NCI-H187 (cell line): ENCODE data around the gene DAGLA.
A peak's percentile ranks its signal among the peaks of the same experiment; 100 is the strongest.

ENCODE experiments used
- DNase-seq, 2 experiments: peaks; one replicate each; lab custom pipeline; 2025; lab: John Stamatoyannopoulos, UW

DAGLA gene

DNA sequence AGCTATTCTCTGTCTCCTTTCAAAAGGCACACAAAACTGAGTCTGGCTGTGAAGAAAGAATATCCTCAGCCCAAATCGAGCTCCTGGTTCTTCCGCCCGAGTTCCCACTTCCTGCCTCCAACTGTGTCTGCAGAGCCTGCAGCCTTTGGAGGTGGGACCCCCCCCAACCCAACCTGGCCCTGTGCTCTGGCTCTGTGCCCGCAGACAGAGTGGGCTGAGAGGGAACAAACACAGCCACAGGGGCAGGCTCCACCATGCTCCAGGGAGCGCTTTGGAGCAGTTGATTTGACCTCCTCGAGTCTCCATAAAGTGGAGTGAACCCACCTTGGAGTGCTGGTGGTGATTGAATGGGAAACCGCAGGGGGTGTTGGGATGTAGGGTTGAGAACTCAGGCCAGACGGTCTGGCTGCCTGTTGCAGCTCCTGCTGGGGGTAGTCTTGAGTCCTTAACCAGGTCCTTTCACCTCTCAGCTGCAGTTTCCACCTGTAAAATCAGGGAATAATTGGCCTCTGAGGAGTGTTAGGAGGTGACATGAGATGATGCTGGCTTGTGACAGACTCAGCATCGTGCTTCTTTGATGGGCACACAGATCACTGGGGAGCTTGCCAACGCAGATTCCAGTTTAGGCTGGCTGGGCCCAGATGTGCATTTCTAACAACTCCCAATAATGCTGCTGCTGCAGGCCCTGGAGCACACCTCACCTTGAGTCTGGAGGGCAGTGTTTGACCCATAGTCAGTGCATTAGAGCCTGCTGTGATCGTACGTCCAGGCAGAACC, 11.4 kb downstream of the DAGLA start:
- peak; percentile 36 to 69 for DNase-seq

DNA sequence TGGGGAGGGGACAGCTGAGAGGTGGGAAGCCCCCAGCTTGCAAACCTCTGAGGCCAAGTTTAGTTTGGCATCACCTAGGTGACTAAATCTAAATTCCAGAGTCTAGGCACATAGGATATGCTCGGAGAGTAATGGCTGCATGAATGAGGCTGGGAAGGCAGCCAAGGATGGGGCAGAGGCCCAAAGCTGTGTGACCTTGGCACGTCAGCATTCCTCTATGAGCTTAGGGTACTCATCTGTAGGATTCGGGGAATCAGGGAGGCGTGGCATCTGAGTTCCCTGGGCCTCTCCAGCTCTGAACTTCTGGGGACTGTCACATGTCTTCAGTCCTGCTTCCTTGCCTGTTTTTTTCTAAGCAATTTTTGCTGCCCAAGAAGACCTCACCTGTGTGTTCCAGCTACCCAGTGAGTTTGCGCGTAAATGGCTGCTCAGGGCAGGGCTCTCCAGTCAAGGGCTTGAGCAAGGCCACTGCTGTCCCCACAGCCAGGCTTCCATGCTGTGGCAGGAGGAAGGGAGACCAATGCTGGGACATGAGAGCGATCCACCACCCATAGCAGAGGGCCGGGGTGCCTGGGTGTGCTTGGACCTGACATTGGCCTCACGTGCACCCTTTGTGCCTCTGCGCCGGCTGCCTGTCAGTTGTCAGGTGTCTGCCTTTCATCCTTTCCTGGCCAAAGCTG, 13.9 kb downstream of the DAGLA start:
- no peak for DNase-seq

DNA sequence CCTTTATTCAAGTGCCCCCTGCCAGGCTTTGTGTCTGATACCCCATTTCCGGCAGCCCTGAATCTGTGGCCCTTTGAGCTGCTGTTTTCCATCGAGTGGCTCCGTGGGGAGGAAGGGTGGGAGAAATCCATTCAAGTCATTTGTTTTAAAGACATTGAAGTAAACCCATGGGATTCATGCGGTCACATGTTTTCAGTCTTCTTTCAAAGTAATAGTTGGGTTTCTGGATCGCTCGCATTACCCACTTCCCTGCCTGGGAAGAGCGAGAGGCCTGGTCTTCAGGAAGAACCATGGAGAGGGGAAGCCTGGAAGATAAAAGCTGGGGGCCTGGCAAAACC, 14.4 kb downstream of the DAGLA start:
- peak in 1 of 2 experiments; percentile 51 for DNase-seq

DNA sequence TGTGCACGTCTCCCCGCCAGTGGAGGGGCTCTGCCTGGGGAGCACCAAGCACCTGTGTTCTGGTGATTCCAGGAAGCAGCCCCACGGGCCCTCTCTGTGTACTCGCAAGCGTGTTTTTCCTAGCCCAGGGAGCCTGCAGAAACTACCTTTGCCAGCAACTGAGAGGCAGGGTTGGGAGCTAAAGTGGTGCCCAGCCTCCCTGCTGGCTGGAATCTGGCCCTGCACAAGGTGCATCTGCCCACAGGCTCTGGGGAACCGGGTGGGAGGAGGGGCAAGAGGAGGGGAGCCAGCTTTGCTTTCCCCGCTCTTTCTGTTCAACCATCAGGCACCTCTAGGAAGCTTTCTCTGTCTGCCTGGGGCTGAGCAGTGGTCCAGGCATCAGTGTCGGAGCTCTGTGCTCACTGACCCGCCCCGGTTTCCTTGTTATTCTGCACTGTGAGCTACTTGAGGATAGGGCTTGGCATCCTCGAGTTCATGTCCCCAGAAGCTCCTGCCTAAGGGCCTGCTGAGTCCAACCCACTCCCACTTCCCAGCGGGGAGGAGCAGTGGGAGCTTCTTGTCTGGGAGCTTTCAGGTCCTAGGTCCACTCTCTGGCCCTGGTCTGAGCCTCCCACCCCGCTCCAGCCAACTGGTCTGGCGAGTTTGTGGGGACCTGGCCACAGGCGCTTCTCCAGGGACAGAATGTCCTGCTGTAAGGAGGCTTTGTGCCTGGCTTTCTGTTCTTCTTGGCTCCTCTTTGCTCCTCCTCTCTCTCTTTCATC, 14.9 kb downstream of the DAGLA start:
- no peak for DNase-seq

DNA sequence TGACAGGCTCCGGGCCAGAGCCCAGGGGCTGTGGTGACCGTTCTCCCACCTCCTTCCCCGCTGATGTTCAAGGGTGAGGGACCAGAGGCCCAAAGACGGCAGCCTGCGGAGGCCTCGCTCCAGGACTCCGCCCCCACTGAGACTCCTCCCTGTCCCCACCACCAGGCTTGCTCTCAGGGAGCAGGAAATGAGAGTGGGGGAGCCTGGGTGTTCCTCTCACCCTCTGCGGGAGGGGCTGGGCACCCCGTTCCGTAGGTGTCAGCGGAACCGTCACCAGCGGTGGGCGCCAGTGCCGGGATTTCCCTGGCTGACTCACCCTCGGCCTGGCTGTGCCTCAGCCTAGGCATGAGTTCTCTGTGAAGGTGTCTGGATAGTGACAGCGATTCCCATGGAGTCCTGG, 15.7 kb downstream of the DAGLA start:
- DNase-seq: no peak

DNA sequence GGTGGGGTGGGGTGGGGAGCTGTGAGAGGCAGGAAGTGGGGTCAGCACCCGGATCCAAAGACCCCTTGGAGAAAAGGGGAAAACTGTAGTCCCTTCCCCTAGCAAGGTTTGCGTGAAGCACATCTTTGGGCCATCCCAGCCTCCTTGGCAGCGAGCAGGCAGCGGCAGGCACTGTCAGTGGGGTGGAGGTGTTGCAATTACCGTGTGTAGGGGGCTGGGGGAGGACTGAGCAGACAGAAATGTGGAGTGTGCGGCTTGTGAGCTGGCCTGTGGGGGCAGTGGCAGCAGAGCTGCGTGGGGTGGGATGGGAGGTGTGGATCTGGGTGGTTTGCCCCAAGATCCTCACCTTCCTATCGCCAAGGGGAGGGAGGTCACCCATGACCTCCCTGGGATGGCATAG, 16.4 kb downstream of the DAGLA start:
- no peak for DNase-seq

DNA sequence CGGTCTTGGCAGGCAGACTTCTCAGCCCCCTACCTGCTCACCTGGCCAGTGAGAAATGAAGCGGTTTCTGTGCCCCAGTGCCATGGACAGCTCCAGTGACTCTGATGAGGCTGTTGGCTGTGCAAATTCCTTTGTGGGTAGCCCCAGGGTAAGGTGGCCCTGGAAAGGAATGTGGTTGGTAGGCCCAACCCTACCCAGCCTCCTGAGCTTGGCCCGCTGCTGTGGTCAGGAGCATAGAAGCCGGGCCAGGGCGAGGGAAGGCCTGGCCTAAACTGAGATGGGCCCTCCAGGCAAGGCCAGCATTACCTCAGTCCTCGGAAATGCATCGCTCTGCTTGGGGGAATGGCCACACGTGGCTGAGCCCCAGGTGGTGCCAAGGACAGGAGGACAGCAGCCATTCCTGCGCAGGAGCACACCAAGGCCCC, 16.9 kb downstream of the DAGLA start:
- DNase-seq: no peak

DNA sequence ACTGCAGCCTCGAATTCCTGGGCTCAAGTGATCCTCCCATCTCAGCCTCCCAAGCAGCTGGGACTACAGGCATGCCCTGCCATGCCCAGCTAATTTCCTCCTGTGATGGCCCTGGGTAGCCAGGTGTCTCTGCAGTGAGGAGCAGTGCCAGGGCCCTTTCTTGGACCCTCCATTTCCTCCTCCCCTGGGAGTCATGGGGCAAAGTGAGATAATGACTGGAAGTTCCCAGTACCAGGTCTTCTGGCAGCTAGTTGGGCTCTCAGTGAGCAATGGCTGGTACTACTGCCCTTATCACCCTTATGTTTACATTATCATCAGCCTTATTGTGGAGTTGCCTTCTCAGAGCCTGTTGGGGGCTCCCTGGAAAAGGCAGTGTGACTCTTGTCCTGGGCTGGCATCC, 17.6 kb downstream of the DAGLA start:
- DNase-seq: no peak

DNA sequence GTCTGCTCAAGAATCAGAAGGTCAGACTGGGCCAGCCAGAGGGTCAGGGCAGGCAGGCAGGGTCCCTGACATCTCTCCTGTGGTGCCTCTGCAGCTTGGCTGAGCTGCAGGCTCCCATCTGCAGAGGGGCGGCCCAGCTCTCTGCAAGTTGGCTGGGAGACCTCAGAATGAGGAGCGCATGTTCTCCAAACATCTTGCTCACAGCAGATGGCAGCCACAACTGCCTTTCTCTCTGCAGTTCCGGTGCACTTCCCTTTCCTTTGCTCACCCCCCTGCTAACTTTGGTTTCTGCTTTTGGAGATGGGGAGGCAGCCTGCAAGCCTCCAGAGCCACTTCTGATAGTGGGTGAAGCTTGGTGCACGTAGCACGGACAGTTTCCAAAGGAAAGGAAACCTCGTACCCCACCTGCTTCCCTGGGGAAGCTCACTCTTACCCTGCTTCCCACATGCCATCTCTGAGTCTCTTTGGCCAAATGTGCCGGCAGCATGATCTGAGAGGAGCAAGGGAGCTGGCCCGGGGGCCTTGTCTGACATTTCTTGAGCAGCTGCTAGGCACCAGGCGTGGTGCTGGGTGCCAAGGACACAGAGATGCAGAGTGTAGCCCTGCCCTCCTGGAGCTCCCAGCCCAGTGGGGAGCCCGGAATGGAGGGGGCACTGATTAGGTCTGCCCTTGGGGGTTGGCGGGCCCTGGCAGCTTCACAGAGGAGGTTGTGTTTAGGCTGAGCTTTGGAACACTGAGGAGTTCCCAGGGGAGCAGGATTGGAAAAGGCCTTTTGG, 18.2 kb downstream of the DAGLA start:
- no peak for DNase-seq

DNA sequence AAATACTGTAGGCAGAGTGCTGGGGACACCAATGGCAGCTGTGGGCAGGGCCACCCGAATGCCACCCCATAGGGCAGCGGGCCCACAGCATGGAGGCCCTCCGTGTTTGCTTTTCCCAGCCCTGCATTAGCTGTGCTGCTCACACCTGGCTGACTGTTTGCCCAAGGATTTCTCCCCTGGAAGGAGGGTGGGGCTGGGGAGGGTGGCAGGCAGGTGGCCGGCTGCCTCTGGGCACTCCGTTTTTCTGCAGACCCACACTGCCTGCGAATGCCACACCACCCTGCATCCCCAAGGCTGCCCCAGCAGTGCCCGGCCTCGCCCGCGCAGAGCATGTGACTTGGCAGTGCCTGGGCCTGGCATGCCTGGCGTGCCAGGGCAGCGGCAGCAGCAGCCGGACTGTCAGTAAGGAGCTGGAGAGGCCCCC, 19.6 kb downstream of the DAGLA start:
- DNase-seq: peak; percentile 31 to 66

DNA sequence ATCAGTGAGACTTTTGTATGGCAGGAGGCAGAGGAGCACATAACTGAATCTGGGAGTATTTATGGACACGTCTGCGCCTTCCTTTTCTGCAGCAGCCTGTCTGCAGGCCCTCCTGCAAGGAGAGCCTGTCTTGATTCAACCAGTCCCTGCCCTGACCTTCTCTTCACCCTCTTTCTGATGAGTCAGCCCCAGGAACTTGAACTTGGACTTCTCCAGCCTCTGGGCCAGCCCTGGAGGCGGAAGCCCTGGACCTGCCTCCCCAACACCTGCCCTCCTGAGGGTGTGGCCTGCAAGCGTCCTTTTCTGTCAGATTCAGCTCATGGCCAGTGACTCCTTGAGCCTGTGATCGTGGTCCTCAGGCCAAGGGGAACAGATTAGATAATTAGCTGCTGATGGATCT, 20.0 kb downstream of the DAGLA start:
- DNase-seq: no peak

DNA sequence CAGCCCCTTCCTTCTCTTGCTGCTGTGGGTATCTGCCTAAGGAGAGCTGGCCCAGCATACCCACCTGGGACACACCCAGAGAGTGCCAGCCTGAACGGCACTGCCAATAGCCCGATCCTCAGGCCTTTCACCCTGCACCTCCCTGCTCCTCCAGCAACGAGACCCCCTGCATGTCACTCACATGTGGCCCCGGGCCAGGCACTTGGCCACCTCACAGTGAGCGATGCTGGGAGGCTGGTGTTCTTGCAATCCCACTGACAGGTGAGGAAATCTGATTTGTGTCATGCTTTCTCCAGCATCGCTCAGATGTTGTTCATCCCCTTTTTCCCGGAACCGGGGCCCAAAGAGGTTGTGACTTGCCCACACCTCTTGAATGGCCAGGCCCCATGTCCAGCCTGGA, 20.5 kb downstream of the DAGLA start:
- no peak for DNase-seq

DNA sequence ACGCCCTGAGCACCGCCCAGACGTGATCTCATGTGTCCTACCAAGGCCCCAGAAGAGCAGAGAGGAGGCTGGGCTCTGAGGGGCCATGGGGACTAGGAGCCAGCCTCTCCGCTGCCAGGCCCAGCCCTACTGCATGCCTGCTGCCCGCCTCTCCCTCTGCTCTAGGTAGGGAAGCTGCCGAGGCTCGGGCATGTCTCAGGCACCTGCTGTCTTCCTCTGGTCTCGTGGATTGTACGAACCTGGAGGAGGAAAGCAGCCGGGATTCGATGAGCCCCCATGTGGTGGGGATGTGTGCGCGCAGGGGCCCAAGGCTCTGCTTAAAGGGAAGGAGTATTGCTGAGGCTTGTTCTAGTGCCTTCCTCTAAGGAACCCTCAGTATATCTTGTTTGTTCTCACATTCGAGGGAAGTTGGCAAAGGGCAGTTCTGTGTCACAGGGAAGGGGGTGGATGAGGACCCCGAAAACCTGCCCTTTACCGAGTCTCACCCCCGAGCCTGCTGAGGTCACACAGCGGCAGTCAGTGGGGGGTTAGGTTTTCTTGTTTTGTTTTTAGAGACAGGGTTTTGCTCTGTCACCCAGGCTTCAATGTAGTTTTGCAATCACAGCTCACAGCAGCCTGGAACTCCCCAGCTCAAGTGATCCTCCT, 21.2 kb downstream of the DAGLA start:
- DNase-seq: peak in 1 of 2 experiments; percentile 62

DNA sequence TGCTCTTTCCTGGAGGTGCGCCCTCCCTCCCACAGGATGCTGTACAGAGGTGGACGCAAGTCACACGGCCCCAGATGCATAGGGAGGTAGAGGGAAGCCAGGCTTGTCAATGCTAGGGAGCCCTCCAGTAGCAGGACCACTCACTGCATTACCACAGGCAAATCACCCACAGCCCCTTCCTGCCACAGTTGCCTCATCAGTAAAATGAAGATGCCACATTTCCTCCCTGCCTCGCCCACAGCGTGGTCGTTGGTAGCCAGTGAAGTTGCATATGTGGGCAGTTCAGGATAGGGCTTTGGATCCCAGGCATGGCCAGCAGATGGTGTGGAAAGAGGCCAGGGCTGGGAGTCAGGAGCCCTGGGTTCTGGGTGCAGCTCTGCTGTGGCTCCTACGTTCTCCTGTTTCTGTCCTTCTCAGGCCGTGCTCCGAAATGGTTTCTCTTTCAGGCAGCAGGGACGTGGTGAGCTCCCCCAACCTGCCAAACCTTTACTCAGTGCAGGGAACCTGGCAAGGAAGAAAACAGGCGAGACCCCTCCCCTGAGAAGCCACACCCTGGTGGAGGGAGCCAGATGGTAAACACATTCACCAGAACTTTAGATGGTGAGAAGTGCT, 22.6 kb downstream of the DAGLA start:
- no peak for DNase-seq

DNA sequence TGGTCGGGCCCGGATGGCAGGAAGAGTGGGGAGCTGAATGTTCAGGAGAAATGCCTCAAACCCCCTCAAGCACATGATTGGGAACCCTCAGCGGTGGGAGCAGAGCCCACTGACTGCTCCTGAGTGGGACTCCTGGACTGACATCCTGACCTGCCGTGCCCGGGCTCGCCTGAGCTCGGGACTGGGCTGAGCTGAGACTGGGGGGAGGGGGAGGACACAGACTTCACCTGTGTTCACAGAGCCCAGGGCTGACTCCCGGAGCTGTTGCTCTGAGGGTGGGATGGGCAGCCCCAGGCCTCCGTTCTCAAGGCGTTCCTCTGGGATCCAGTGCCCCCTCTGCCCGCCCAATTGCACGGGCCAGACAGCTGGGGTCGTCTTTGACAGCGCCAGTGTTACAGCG, 24.6 kb downstream of the DAGLA start:
- DNase-seq: no peak

DNA sequence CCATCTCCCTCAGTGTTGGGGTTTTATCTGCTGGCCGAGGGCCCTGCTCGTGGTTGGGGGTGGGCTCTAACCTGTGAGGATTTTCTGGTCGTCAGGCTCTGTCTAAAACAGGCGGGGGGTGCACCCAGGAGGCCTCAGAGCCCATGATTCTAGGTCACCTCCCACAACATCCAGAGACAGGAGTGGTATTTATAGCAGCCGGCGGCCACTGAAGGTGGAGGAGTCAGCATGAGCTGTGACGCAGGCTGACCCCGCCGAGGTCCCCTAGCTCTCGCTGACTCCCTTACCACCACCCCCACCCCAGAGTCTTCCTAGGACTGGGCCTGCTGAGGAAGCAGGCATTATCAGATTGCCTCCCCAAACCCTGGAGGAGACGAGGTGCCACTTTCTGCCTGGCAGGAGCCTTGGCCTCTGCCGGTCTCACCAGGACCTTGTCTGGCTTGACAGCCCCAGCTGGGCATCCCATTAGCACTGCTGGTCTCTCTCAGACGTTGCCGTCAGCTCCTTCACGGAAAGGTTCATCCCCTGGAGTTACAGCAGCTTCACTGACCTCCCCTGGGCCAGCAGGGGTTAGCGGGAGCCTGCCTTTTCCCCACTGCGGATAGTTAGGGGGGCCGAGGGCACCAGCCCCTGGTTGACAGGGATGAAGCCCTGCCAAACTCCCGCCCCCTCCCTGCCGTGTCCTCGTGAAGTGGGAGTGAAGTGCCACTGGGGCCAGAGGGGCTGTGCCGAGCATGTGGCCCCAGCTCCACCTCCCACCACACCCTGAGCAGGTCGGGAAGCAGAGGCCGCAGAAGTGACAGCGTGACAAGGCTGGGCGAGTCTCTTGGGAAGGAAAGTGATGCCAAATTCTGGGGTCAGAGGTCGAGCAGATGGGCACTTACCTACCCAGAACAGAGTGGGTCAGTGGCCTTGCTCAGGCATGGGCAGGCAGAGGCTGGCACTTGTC, 26.5 kb downstream of the DAGLA start:
- DNase-seq: no peak

DNA sequence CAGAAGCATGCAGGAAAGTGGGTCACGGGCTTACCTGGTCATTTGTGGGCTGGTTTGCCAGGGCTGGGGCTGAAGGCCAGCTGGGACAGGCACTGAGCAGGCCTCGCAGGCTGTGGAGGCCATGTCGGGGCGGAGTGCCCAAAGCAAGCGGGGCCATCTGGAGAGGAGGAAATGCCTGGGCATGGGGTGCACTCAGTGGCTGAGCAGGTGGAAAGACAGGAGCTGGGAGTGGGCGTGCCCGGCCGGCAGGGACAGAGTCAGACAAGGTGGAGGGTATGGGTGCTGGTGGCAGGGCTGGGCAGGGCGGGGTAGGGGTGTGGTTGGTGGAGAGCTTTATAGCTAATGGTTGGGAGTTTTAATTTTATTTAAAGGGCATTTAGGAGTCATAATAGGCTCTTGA, 27.4 kb downstream of the DAGLA start:
- DNase-seq: no peak

DNA sequence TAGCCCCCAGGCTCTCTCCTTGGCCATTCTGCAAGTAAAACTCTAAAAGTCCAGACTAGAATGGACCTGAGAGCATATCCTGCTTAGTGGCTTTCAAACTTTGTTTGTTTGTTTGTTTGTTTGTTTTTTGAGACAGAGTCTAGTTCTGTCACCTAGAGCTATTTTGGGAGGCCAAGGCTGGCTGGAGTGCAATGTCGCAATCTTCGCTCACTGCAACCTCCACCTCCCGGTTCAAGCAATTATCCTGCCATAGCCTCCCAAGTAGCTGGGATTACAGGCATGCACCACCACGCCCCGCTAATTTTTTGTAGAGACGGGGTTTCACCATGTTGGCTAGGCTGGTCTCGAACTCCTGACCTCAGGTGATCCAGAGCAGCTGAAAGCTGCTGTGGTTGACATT, 28.9 kb downstream of the DAGLA start:
- no peak for DNase-seq

DNA sequence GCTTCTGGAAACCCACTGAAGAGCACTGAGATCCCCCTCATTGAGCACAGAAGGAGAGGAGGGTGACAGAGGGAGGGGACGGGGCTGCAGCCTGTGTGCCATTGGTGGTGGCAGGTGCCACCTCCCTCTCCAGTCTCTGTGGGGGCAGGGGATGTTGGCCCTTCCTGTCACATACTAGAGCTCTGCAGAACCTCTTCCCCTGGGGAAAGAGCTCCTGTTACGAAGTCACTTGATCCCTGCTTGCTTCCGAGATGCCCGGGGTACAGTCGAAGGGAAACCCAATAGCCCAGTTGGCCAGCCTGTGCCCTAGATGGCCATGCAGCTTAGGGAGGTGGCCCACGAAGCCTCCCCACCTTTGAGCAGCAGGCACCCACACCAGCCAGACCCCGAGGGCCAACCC, 29.4 kb downstream of the DAGLA start:
- DNase-seq: peak in 1 of 2 experiments; percentile 17

DNA sequence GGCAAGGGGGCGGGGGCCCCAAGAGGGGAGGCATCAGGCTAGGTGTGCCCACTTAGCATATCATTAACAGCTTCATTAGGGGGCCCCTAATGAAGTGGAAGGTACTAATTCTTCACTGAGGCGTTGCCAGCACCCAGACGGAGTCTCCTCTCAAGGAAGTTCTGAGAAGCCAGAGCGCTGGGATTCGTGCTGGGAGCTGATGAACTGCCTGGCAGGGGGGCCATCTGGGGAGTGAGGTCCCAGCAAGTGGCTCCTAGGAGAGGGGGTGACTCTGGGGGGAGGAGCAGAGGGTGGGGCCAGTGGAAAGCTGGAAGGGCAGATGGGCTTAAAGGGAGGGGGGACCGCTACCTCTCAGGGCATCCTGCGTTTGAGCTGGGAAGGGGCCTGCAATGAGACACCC, 29.8 kb downstream of the DAGLA start:
- no peak for DNase-seq
